Measurements from ENCODE around the gene LCOR. TPM values are rescaled to one million over a fixed set of nuclear protein-coding genes. Genes with fewer than 3 reads are reported as not detected.

Gene LCOR
- total RNA-seq, 2 donors from 2014 or later: 36.9 to 43.3 TPM

DNA sequence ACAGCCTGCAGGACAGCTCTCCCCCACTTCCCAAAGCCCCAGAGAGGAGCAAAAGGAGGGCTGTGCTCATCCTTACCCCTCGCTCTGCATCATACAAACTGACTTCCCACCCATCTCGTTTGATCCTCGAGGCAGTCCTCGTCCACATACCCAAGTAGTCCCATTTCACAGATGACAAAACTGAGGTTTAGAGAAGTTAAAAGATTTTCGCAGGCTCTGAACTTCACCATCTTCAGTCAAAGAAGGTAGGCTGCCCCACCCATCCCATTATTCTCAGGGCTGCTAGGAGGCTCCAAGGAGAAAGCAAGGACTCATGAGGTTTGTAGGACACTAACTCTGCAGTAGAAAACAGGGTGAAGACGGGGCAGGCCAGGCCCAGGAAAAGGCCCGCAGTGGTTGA is 206.6 kb downstream of the LCOR start:
- no peak for DNase-seq
- H3K27me3 ChIP-seq (ENCODE audit: control insufficient read depth, insufficient read depth, low read length, poor library complexity, severe bottlenecking): no peaks in the 10 kb centered on the region
- H3K9ac ChIP-seq (ENCODE audit: extremely low read depth, low read length, poor library complexity, severe bottlenecking): no peak overlapping the region
- no peaks in the 10 kb centered on the region for H3K4me1 ChIP-seq (ENCODE audit: control insufficient read depth, insufficient read depth, low read length)
- H3K27ac ChIP-seq (ENCODE audit: low read depth, low read length): no peak overlapping the region
- no peaks in the 10 kb centered on the region for H3K9me3 ChIP-seq (ENCODE audit: control insufficient read depth, low read length)
- no peaks in the 10 kb centered on the region for H3K36me3 ChIP-seq (ENCODE audit: control insufficient read depth, insufficient read depth, low read length)
- WGBS, 2 experiments (ENCODE audit: insufficient coverage in 1 of 2, insufficient read length in 1 of 2): 90% methylated on average over 7 of the region's 7 CpGs; no CpG with 5 or more reads in 1 of the 2 experiments
- Mint-ChIP-seq H3K9me3 (no peaks in the 10 kb centered on the region), H3K4me3 (no peak overlapping the region), H3K4me1 (peaks cover 7% of the 10 kb centered on the region), H3K27me3 (ENCODE audit: insufficient read depth) (peaks cover 12% of the 10 kb centered on the region), H3K27ac (no peak overlapping the region), H3K36me3 (ENCODE audit: low read depth) (no peaks in the 10 kb centered on the region)
- TF ChIP-seq, protein P1, sequence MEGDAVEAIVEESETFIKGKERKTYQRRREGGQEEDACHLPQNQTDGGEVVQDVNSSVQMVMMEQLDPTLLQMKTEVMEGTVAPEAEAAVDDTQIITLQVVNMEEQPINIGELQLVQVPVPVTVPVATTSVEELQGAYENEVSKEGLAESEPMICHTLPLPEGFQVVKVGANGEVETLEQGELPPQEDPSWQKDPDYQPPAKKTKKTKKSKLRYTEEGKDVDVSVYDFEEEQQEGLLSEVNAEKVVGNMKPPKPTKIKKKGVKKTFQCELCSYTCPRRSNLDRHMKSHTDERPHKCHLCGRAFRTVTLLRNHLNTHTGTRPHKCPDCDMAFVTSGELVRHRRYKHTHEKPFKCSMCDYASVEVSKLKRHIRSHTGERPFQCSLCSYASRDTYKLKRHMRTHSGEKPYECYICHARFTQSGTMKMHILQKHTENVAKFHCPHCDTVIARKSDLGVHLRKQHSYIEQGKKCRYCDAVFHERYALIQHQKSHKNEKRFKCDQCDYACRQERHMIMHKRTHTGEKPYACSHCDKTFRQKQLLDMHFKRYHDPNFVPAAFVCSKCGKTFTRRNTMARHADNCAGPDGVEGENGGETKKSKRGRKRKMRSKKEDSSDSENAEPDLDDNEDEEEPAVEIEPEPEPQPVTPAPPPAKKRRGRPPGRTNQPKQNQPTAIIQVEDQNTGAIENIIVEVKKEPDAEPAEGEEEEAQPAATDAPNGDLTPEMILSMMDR (conservative IDR thresholded peaks at IDR 0.05): no peak
- H3K4me3 ChIP-seq (ENCODE audit: low read length): no peak overlapping the region

DNA sequence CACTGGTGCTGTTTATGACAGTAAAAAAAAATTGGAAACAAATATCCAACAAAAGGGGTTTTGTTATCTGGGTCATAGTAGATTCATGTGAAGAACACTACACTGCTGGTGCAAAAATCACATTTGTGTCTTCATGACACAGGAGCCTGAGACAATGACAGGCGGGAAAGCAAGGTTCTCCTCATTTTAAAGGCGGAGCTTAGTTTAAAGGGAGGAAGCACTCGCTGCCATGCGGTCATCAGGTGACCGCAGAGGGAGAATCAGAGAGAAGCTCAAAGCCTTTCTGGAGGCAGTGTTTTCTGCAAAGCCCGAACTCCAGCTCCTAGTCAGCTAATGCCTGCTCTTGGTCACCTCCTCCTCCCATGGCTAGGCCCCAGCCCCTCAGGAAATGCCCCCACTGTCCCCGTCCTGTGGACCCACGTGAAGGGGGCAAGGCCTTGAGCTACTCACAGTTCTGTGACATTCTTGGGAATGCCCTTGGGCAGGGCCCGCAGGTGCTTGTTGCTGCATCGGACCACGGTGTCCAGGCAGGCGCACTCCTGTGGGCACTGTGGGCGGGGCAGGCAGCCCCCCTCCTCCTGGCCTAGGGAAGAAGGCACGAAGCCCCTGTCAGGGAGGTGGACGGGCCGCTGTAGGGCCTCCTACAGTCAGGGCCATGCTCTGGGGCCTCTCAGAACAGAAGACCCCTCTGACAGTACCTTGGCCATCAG is 207.6 kb downstream of the LCOR start:
- H3K4me1 Mint-ChIP-seq: peaks cover 7% of the 10 kb centered on the region
- Histone ChIP-seq H3K4me1 (ENCODE audit: control insufficient read depth, insufficient read depth, low read length) (no peaks in the 10 kb centered on the region), H3K4me3 (ENCODE audit: low read length) (no peak overlapping the region), H3K27ac (ENCODE audit: low read depth, low read length) (no peak overlapping the region), H3K9me3 (ENCODE audit: control insufficient read depth, low read length) (no peaks in the 10 kb centered on the region), H3K9ac (ENCODE audit: extremely low read depth, low read length, poor library complexity, severe bottlenecking) (no peak overlapping the region), H3K27me3 (ENCODE audit: control insufficient read depth, insufficient read depth, low read length, poor library complexity, severe bottlenecking) (no peaks in the 10 kb centered on the region), H3K36me3 (ENCODE audit: control insufficient read depth, insufficient read depth, low read length) (no peaks in the 10 kb centered on the region)
- TF ChIP-seq, protein P1 (conservative IDR thresholded peaks at IDR 0.05): no peak
- DNase-seq: no peak
- no peaks in the 10 kb centered on the region for H3K9me3 Mint-ChIP-seq
- WGBS, 2 experiments (ENCODE audit: insufficient coverage in 1 of 2, insufficient read length in 1 of 2): 86 to 91% methylated on average over 9 to 16 of the region's 16 CpGs
- no peak overlapping the region for H3K27ac Mint-ChIP-seq
- H3K36me3 Mint-ChIP-seq (ENCODE audit: low read depth): no peaks in the 10 kb centered on the region
- peaks cover 12% of the 10 kb centered on the region for H3K27me3 Mint-ChIP-seq (ENCODE audit: insufficient read depth)
- H3K4me3 Mint-ChIP-seq: no peak overlapping the region

DNA sequence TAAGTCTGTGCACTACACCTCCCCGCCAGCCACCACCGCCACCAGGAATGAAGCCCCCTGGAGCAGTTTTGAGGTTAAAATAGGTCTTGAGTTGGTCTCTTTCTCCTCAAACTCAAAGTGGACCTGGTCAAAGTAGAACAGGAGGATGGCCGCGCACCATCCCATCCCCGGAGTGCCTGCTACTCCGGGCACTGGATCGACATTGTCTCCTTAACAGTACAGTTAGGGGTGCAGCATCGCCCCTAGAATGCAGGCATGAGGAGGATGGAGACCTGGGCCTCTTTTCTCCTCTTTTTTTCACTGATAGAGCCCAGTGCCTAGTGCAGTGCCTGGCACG is 208.1 kb downstream of the LCOR start:
- H3K9me3 ChIP-seq (ENCODE audit: control insufficient read depth, low read length): no peaks in the 10 kb centered on the region
- TF ChIP-seq, protein P1 (conservative IDR thresholded peaks at IDR 0.05): no peak
- H3K36me3 Mint-ChIP-seq (ENCODE audit: low read depth): no peaks in the 10 kb centered on the region
- peaks cover 7% of the 10 kb centered on the region for H3K4me1 Mint-ChIP-seq
- H3K36me3 ChIP-seq (ENCODE audit: control insufficient read depth, insufficient read depth, low read length): no peaks in the 10 kb centered on the region
- H3K27me3 Mint-ChIP-seq (ENCODE audit: insufficient read depth): peaks cover 12% of the 10 kb centered on the region
- H3K9ac ChIP-seq (ENCODE audit: extremely low read depth, low read length, poor library complexity, severe bottlenecking): no peak overlapping the region
- H3K4me3 Mint-ChIP-seq: no peak overlapping the region
- no peak overlapping the region for H3K4me3 ChIP-seq (ENCODE audit: low read length)
- H3K27ac Mint-ChIP-seq: no peak overlapping the region
- H3K27me3 ChIP-seq (ENCODE audit: control insufficient read depth, insufficient read depth, low read length, poor library complexity, severe bottlenecking): no peaks in the 10 kb centered on the region
- no peaks in the 10 kb centered on the region for H3K9me3 Mint-ChIP-seq
- no peak for DNase-seq
- WGBS, 2 experiments (ENCODE audit: insufficient coverage in 1 of 2, insufficient read length in 1 of 2): 94 to 97% methylated on average over 5 to 9 of the region's 9 CpGs
- no peak overlapping the region for H3K27ac ChIP-seq (ENCODE audit: low read depth, low read length)
- no peaks in the 10 kb centered on the region for H3K4me1 ChIP-seq (ENCODE audit: control insufficient read depth, insufficient read depth, low read length)

All from endodermal cell (in vitro differentiated cells).